Esophagus muscularis mucosa (tissue), 4 donors: ENCODE data around the gene ANKS1A. TPM values are rescaled to one million over a fixed set of nuclear protein-coding genes. Genes with fewer than 3 reads are reported as not detected.
A peak's percentile ranks its signal among the peaks of the same experiment; 100 is the strongest.

ENCODE experiments used
- DNase-seq: peaks from one replicate; pipeline ENCODE4 v3.0.0-alpha.2; 2017; ENCODE audit errors: extremely low spot score
- H3K27ac ChIP-seq, 4 donors: fragments of 200-600 bp; sonication (generic); replicated peaks in 1 of 4; 1 replicate in 3 of 4; 2 replicates in 1 of 4; pipeline ENCODE4 v1.5.1; 2016 to 2019; ENCODE audit warnings: mild to moderate bottlenecking in 1 of 4
- H3K27me3 ChIP-seq, 4 donors: fragments of 200-600 bp; sonication (generic); one replicate each; pipeline versions ENCODE4 v1.5.1 to v1.6.0; 2016 to 2019
- H3K36me3 ChIP-seq, 4 donors: fragments of 200-600 bp; sonication (generic); one replicate each; pipeline ENCODE4 v1.5.1; 2016 to 2019
- H3K4me1 ChIP-seq, 4 donors: fragments of 200-600 bp; sonication (generic); one replicate each; pipeline ENCODE4 v1.5.1; 2016 to 2019
- H3K4me3 ChIP-seq, 4 donors: fragments of 200-600 bp; sonication (generic); 1 replicate in 2 of 4; 2 replicates in 2 of 4; pipeline ENCODE4 v1.5.1; 2016 to 2019; ENCODE audit warnings: mild to moderate bottlenecking in 4 of 4, moderate library complexity in 1 of 4
- H3K9me3 ChIP-seq, 4 donors: fragments of 200-600 bp; sonication (generic); 1 replicate in 3 of 4; 2 replicates in 1 of 4; pipeline ENCODE4 v1.5.1; 2016 to 2019
- EP300 ChIP-seq: sonication (generic); formaldehyde crosslinking; IDR thresholded peaks from one replicate; pipeline ENCODE4 v1.6.1; 2017; ENCODE audit warnings: antibody characterized with exemption
- POLR2A ChIP-seq: fragments of 450-650 bp; IDR thresholded peaks from one replicate; pipeline ENCODE4 v1.6.1; 2017; ENCODE audit warnings: antibody characterized with exemption, moderate library complexity, mild to moderate bottlenecking, low read depth
- POLR2AphosphoS5 ChIP-seq, 2 donors: sonication (generic); formaldehyde crosslinking; IDR thresholded peaks; one replicate each; pipeline ENCODE4 v1.6.1; 2017; ENCODE audit warnings: antibody characterized with exemption in 2 of 2
- WGBS: methylation state at CpG from one replicate; pipeline ENCODE4 v1.1.5; 2018; 5-methylcytosine and 5-hydroxymethylcytosine counted together
- intact Hi-C: fragments of 100-400 bp; cut with DNase I; formaldehyde crosslinking; loops from one replicate; pipeline ENCODE4 v1.15.1; 2023
- total RNA-seq, 4 donors: library from RNA; depleted of rRNA; stranded (reverse); fragments of >200 nt; gene quantifications; one replicate each; pipeline versions ENCODE4 v1.1.0 to v1.2.1, GENCODE V29; 2016
- TF ChIP-seq, protein P1 (sequence below), 3 experiments: fragments of 200-600 bp in 2 of 3; fragments of 450-650 bp in 1 of 3; sonication (generic) in 2 of 3; IDR thresholded peaks; one replicate each; pipeline ENCODE4 v1.5.1; 2017 to 2019; ENCODE audit warnings: antibody characterized with exemption in 3 of 3, mild to moderate bottlenecking in 2 of 3, moderate library complexity in 1 of 3

Gene ANKS1A
- total RNA-seq, 4 donors from 2014 or later, result 68.3 to 132 (median 98.7) TPM

DNA sequence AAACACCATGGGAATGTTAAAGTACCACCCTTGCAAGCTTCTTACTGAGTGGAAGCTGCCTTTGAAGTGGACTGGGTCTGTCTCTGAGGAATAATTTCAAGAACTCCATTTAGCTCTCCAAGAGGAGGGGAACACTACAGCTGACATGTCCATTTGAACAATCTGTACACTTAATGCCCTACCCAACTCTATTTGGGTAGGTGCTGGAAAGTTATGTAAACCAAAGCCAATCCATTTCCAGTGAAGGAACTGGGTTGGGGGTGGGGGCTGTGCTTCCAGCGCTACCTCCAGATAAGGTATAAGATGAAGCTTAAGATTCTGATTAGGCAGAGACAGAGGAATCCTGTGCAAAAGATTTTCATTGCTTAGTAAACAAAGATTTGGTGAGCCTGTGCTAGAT lies 130.1 kb downstream of the ANKS1A start:
- TF ChIP-seq EP300 (no peak), POLR2AphosphoS5 (IDR thresholded peaks at IDR 0.05) (peak; percentile 12 to 62)
- Histone ChIP-seq H3K36me3 (peaks cover 0 to 7% (median 2%) of the 10 kb centered on the region in 4 donors), H3K9me3 (no peaks in the 10 kb centered on the region), H3K4me3 (peak overlapping the region; percentile 62 to 79 (median 72)), H3K4me1 (peaks cover 81 to 84% (median 83%) of the 10 kb centered on the region in 4 donors), H3K27me3 (no peaks in the 10 kb centered on the region), H3K27ac (peak overlapping the region; percentile 92 to 99 (median 96))
- DNase-seq, result peak; percentile 26
- WGBS, result 31% methylated on average over 1 of the region's 1 CpG
- intact Hi-C loops, result loop anchor here (5.0 kb wide), 2 partner anchors 33 to 73 kb away; no protein-coding TSS in a partner anchor

DNA sequence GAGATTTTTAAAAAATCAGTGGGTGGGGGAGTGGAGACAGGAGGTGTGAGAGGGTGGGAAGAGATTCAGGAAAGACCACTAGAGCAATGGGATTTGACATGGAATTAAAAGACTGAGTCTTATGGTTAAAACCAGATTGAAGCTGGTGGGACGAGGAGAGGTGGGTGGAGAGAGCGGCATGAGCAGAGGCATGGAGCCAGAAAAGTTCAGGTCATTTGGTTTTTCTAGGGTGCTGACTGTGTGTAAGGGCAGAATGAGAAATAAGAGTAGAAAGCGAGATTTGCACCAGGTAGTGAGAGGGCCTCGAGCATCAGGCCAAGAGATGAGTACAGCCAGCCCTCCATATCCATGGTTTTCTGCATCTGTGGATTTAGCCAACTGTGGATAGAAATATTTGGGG lies 130.8 kb downstream of the ANKS1A start:
- intact Hi-C loops, result loop anchor here (5.0 kb wide), 2 partner anchors 32 to 72 kb away; no protein-coding TSS in a partner anchor
- peaks cover 82 to 84% (median 83%) of the 10 kb centered on the region in 4 donors for H3K4me1 ChIP-seq
- peak overlapping the region; percentile 62 to 79 (median 72) for H3K4me3 ChIP-seq
- no peaks in the 10 kb centered on the region for H3K9me3 ChIP-seq
- peaks cover 0 to 7% (median 2%) of the 10 kb centered on the region in 4 donors for H3K36me3 ChIP-seq
- no peaks in the 10 kb centered on the region for H3K27me3 ChIP-seq
- TF ChIP-seq EP300 (no peak), POLR2AphosphoS5 (IDR thresholded peaks at IDR 0.05) (no peak), POLR2A (no peak)
- TF ChIP-seq, protein P1, sequence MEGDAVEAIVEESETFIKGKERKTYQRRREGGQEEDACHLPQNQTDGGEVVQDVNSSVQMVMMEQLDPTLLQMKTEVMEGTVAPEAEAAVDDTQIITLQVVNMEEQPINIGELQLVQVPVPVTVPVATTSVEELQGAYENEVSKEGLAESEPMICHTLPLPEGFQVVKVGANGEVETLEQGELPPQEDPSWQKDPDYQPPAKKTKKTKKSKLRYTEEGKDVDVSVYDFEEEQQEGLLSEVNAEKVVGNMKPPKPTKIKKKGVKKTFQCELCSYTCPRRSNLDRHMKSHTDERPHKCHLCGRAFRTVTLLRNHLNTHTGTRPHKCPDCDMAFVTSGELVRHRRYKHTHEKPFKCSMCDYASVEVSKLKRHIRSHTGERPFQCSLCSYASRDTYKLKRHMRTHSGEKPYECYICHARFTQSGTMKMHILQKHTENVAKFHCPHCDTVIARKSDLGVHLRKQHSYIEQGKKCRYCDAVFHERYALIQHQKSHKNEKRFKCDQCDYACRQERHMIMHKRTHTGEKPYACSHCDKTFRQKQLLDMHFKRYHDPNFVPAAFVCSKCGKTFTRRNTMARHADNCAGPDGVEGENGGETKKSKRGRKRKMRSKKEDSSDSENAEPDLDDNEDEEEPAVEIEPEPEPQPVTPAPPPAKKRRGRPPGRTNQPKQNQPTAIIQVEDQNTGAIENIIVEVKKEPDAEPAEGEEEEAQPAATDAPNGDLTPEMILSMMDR (IDR thresholded peaks at IDR 0.05), result no peak
- no peak for DNase-seq
- peak overlapping the region; percentile 92 to 99 (median 96) for H3K27ac ChIP-seq
- 61% methylated on average over 4 of the region's 4 CpGs for WGBS

DNA sequence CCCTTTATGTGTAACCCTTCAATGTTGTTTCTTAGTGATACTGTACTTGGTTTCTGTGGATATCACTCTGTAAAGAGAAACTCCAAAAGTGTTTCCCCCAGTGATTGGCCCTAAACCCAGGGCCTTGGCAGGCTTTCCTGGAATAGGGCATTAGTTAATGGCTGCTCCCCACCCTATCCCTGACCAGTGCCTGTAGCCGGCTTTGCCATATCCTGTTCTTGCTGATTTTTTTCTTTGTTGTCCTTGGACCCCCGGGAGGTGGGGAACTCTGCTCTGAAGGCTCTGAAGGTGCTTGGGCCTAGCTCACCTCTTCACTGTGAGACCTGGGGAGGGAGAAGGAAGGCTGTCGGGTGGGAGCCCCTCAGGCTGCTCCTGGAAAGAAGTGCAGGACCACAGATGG lies 131.9 kb downstream of the ANKS1A start:
- Histone ChIP-seq H3K36me3 (peaks cover 0 to 7% (median 2%) of the 10 kb centered on the region in 4 donors), H3K4me1 (peaks cover 82 to 84% (median 83%) of the 10 kb centered on the region in 4 donors), H3K4me3 (peak overlapping the region; percentile 62 to 79 (median 72)), H3K27me3 (no peaks in the 10 kb centered on the region), H3K9me3 (no peaks in the 10 kb centered on the region), H3K27ac (peak overlapping the region; percentile 92 to 99 (median 96))
- no peak for DNase-seq
- WGBS, result 25% methylated on average over 3 of the region's 3 CpGs
- TF ChIP-seq, protein P1 (IDR thresholded peaks at IDR 0.05), result no peak
- TF ChIP-seq EP300 (no peak), POLR2AphosphoS5 (IDR thresholded peaks at IDR 0.05) (peak; percentile 8 to 44)
- intact Hi-C loops, result no loop called here

DNA sequence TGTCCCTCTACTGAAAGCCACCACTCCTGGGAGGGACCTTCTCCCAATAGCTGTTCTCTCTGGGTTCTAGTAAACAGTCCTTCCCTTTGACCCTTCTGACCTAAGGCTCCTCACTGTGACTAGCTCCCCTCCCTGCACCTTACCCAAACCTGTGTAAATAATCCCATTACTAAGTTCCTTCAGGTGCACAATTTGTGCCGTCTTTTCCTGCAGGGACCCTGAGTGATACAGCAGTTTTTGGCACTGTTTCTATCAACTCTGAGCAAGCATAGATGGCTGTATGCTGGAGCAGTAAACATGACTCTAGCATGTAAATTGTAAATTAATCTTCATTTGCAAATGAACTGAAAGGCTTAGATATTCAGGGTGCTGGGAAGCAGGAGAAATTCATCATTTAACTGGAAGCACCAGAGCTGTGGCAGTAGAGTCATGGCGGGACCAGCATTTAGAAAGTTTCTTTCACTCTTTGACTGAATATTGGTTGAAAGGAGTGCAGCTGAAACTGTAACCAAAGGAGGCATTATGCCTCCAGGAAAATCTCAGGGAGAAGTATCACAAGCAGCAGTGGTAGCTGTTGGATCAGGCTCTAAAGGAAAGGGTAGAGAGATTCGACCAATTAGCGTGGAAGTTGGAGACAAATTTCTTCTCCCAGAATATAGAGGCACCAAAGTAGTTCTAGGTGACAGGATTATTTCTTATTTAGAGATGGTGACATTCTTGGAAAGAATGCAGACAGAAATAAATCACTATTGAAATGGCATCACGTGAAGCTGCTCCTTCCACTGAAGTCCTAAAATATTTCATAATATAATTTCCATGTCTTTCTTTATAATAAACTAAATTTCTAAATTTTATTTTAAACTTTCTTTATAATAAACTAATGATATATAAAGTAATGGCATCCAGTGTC lies 134.3 kb downstream of the ANKS1A start:
- peaks cover 0 to 17% (median 10%) of the 10 kb centered on the region in 4 donors for H3K36me3 ChIP-seq
- H3K27ac ChIP-seq, result peak overlapping the region; percentile 92 to 99 (median 96)
- H3K4me1 ChIP-seq, result peaks cover 97 to 99% (median 98%) of the 10 kb centered on the region in 4 donors
- peak overlapping the region; percentile 62 to 79 (median 72) for H3K4me3 ChIP-seq
- TF ChIP-seq POLR2A (no peak), POLR2AphosphoS5 (IDR thresholded peaks at IDR 0.05) (peak in 1 of 2 donors; percentile 6)
- no peaks in the 10 kb centered on the region for H3K9me3 ChIP-seq
- 43% methylated on average over 5 of the region's 5 CpGs for WGBS
- DNase-seq, result no peak
- H3K27me3 ChIP-seq, result no peaks in the 10 kb centered on the region
- intact Hi-C loops, result no loop called here

DNA sequence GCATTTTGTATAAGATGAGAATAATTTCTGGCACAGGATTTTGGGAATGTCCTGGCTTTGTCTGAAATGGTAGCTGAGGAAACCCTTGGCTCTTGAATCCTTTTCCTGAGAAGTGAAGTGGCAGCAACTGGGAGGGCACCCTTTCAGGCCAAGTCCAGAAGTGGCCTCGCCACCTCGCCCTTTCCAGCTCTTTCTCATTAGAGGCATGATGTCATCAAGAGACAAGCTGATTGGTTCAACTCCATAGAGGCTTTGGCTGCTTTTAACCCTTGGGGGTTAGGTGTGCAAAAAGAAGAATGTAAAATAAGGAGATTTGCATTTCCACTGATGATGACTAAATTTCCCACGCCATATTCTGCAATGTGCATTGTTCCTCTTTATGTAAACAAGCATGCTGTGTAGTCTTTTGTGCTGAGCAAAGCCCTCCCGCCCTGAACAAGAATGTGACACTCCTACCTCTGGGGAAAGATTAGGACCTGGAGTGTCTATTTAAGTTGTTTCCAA lies 135.5 kb downstream of the ANKS1A start:
- Histone ChIP-seq H3K27me3 (no peaks in the 10 kb centered on the region), H3K9me3 (no peaks in the 10 kb centered on the region), H3K36me3 (peaks cover 0 to 17% (median 10%) of the 10 kb centered on the region in 4 donors), H3K4me1 (peaks cover 93 to 99% (median 98%) of the 10 kb centered on the region in 4 donors), H3K4me3 (peak overlapping the region in 3 of 4 donors; percentile 13 to 71 (median 27)), H3K27ac (peak overlapping the region; percentile 92 to 99 (median 96))
- DNase-seq, result no peak
- TF ChIP-seq POLR2AphosphoS5 (IDR thresholded peaks at IDR 0.05) (peak; percentile 70 to 76), EP300 (no peak), POLR2A (no peak)
- TF ChIP-seq, protein P1 (IDR thresholded peaks at IDR 0.05), result peak in 1 of 3 experiments; percentile 2
- intact Hi-C loops, result no loop called here
- 18% methylated on average over 4 of the region's 4 CpGs for WGBS
